Activated B cell treated with CpG ODN at 0.5 μM for 24 hours (primary cell): ENCODE data around the gene NKX2-8. TPM values are rescaled to one million over a fixed set of nuclear protein-coding genes. Genes with fewer than 3 reads are reported as not detected.

Experiments
- ATAC-seq: fragments of 200-7000 bp; cut with Tn5 transposase; one replicate; pipeline ENCODE4 v1.10.0; 2021; ENCODE audit warnings: low read depth, mild to moderate bottlenecking, moderate library complexity
- CTCF ChIA-PET: fragments of 350-600 bp; sonication (Branson Sonifier 250); formaldehyde crosslinking; loops from one replicate; lab custom pipeline; 2021; ENCODE audit warnings: antibody characterized with exemption; lab: Charles Lee
- POLR2A ChIA-PET: fragments of 350-600 bp; sonication (Branson Sonifier 250); formaldehyde crosslinking; loops from one replicate; lab custom pipeline; 2021; ENCODE audit warnings: antibody characterized with exemption; lab: Charles Lee
- DNase-seq: peaks from one replicate; pipeline ENCODE4 v3.0.0; 2022
- H3K27ac Mint-ChIP-seq: one replicate; pipeline ENCODE4 v1.8.0; 2020; ENCODE audit warnings: mixed read lengths
- H3K27me3 Mint-ChIP-seq: one replicate; pipeline ENCODE4 v1.8.0; 2021; ENCODE audit warnings: mixed read lengths
- H3K36me3 Mint-ChIP-seq: one replicate; pipeline ENCODE4 v1.8.0; 2021; ENCODE audit warnings: low read depth, mixed read lengths
- H3K4me1 Mint-ChIP-seq: one replicate; pipeline ENCODE4 v1.8.0; 2021; ENCODE audit warnings: mixed read lengths
- H3K4me3 Mint-ChIP-seq: one replicate; pipeline ENCODE4 v1.8.0; 2020; ENCODE audit warnings: mild to moderate bottlenecking, mixed read lengths
- H3K9me3 Mint-ChIP-seq: one replicate; pipeline ENCODE4 v1.8.0; 2020; ENCODE audit warnings: mixed read lengths
- CTCF ChIP-seq: fragments of 200-600 bp; IDR thresholded peaks from one replicate; pipeline ENCODE4 v1.8.0; 2022; ENCODE audit warnings: antibody characterized with exemption, mild to moderate bottlenecking
- intact Hi-C: fragments of 100-400 bp; cut with micrococcal nuclease; formaldehyde crosslinking; loops from one replicate; pipeline ENCODE4 v1.15.1; 2024
- total RNA-seq: library from RNA; stranded (reverse); gene quantifications from 2 replicates; pipeline ENCODE4 v1.2.3, GENCODE V29; 2022

NKX2-8 gene
- total RNA-seq, 1 donor from 2014 or later, result not detected

- POLR2A ChIA-PET, result no interaction called here
- no peak for DNase-seq
- no peak for ATAC-seq
- Mint-ChIP-seq H3K36me3 (no peaks in the 10 kb centered on the region), H3K27ac (no peak overlapping the region), H3K4me3 (no peak overlapping the region), H3K4me1 (no peaks in the 10 kb centered on the region), H3K27me3 (peaks cover 46% of the 10 kb centered on the region), H3K9me3 (no peaks in the 10 kb centered on the region)
- CTCF ChIA-PET, result no interaction called here
- intact Hi-C loops, result loop anchor here (10.0 kb wide), 1 partner anchor 56 kb away; the partner anchor contains the start of gene NKX2-1
- no peak for TF ChIP-seq CTCF
Observed at GRCh38 chr14:36580856-36581831, 1.3 kb downstream of the NKX2-8 start.

DNA sequence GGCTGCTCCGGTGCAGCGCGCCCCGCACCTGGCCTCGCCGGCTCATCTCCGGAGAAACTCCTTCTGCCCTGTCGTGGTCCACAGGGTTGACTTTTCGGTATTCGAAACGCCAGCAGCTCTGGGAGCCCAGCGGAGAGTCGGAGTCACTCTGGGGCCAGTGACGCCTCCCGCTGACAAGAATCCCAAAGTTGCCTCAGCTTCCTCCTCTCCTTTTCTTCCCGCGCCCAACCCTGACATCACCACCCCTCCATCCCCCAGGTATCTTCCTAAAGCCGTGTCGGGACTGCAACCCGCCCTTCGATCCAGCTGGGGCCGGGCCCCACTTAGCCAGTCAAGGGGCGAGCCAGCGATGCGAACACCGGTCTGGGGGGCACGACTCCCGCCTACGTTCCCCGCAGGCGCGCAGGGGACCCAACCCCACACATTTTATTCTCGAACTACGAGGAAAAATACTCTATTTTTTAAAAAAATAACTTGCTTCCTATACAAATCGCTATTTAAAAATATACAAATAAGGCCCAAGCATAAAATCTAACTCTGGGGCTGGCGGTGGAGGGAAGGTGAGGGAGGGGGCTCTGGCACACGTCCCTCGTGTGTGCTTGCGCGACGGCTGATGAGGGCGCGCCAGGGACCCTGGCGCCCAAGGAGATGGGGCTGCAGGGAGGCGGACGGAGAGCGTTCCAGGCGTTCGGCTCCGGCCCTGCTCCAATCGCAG, 2.1 kb downstream of the NKX2-8 start:
- ATAC-seq, result no peak
- POLR2A ChIA-PET, result no interaction called here
- TF ChIP-seq CTCF, result no peak
- no peaks in the 10 kb centered on the region for H3K36me3 Mint-ChIP-seq
- H3K27ac Mint-ChIP-seq, result no peak overlapping the region
- DNase-seq, result no peak
- H3K4me1 Mint-ChIP-seq, result no peaks in the 10 kb centered on the region
- H3K27me3 Mint-ChIP-seq, result peaks cover 42% of the 10 kb centered on the region
- no peak overlapping the region for H3K4me3 Mint-ChIP-seq
- CTCF ChIA-PET, result no interaction called here
- intact Hi-C loops, result loop anchor here (10.0 kb wide), 1 partner anchor 55 kb away; the partner anchor contains the start of gene NKX2-1
- no peaks in the 10 kb centered on the region for H3K9me3 Mint-ChIP-seq

DNA sequence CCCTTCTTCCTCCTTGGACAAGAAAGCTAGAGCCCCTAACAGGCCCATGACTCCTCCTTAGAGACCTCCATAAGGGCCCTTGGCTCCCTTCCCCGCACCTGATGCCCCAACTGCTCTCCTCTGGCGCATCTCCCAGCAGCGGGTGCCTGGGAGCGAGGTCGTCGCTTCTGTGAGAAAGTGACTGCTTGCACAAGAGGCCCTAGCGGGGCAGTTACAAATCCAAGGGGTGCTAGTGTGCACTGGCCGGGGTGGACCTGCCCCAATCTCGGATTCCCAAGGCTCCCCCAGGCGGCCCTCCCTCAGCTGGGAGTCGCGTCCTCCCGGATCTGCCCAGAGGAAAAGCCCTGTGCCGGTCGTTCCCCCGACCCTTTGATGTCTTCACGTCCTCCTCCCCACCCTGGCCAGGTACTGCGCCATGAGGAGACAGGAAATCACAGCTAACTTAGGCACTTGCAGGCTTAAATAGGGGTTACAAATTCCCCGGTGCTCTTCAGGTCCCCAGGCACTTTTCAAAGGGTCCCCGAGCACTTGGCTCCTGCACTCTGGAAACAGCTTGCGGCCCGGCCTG, 2.8 kb downstream of the NKX2-8 start:
- intact Hi-C loops, result loop anchor here (10.0 kb wide), 1 partner anchor 55 kb away; the partner anchor contains the start of gene NKX2-1
- Mint-ChIP-seq H3K4me3 (no peak overlapping the region), H3K27ac (no peak overlapping the region), H3K9me3 (no peaks in the 10 kb centered on the region), H3K4me1 (no peaks in the 10 kb centered on the region), H3K36me3 (no peaks in the 10 kb centered on the region), H3K27me3 (peaks cover 36% of the 10 kb centered on the region)
- DNase-seq (no peak), ATAC-seq (no peak)
- CTCF ChIA-PET, result no interaction called here
- TF ChIP-seq CTCF, result no peak
- POLR2A ChIA-PET, result no interaction called here

DNA sequence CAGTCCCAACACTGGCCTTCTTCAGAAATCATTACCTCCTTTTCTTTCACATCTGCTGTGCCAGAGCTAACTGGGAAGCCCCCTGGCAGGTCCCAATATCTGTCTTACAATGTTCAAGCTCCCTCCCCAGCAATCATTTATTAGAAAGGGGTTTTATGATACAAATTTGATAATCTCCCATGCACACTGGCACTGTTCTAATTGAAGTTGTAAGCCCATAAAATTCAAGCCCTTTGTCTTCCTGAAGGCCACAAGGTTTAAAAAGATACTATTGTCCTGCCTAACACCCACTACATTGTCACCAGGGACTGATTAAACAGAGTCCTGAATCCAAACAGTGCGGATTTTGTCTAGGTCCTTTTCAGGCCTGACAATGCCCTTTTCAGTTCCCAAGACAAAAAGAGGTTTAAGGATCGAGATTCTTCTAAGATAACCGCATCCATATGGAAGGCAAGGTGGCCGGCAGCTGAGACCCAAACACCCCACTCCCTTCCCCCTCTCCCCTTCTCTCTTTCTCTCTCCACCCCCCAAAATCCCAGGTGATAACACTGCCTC, 3.3 kb downstream of the NKX2-8 start:
- no peaks in the 10 kb centered on the region for H3K36me3 Mint-ChIP-seq
- no peak for TF ChIP-seq CTCF
- CTCF ChIA-PET, result no interaction called here
- H3K9me3 Mint-ChIP-seq, result no peaks in the 10 kb centered on the region
- no peak overlapping the region for H3K4me3 Mint-ChIP-seq
- no peak overlapping the region for H3K27ac Mint-ChIP-seq
- no peaks in the 10 kb centered on the region for H3K4me1 Mint-ChIP-seq
- no peak for ATAC-seq
- intact Hi-C loops, result no loop called here
- DNase-seq, result no peak
- POLR2A ChIA-PET, result no interaction called here
- peaks cover 33% of the 10 kb centered on the region for H3K27me3 Mint-ChIP-seq
